CD14-positive monocyte (primary cell): ENCODE measurements around the gene RTBDN. TPM values are rescaled to one million over a fixed set of nuclear protein-coding genes. Genes with fewer than 3 reads are reported as not detected.
A peak's percentile ranks its signal among the peaks of the same experiment; 100 is the strongest.
"Not testable (repeated sequence)": the region's sequence is repeated elsewhere in the genome, so short reads cannot be mapped to it uniquely, and the experiment has no call there.

Experiments used
- DNase-seq, 3 donors: peaks; one replicate each; pipeline ENCODE4 v3.0.0-alpha.2; 2011 to 2022
- H2AFZ ChIP-seq: 2 replicates; pipeline ENCODE4 v1.6.0; 2012; ENCODE audit warnings: mild to moderate bottlenecking, low read depth, low read length, inconsistent platforms; ENCODE audit not compliant: insufficient read depth, poor library complexity, severe bottlenecking
- H3K27ac ChIP-seq, 2 donors: 1 replicate in 1 of 2; 2 replicates in 1 of 2; pipeline ENCODE4 v1.5.1; 2012 to 2013; ENCODE audit warnings: low read length in 2 of 2, control low read depth in 1 of 2, inconsistent platforms in 1 of 2, low read depth in 1 of 2, mild to moderate bottlenecking in 1 of 2
- H3K27me3 ChIP-seq, 2 donors: one replicate each; pipeline versions ENCODE4 v1.6.0 to v1.6.1; 2011 to 2013; ENCODE audit warnings: low read length in 2 of 2; ENCODE audit not compliant: control insufficient read depth in 2 of 2, insufficient read depth in 2 of 2
- H3K36me3 ChIP-seq, 2 donors: replicated peaks in 1 of 2; 1 replicate in 1 of 2; 2 replicates in 1 of 2; pipeline versions ENCODE4 v1.5.1 to v1.6.1; 2012 to 2013; ENCODE audit warnings: low read length in 2 of 2, control low read depth in 1 of 2, inconsistent platforms in 1 of 2, mild to moderate bottlenecking in 1 of 2; ENCODE audit not compliant: insufficient read depth in 2 of 2, control insufficient read depth in 1 of 2
- H3K4me1 ChIP-seq, 2 donors: 1 replicate in 1 of 2; 2 replicates in 1 of 2; pipeline versions ENCODE4 v1.5.1 to v1.6.1; 2012 to 2013; ENCODE audit warnings: low read length in 2 of 2, control low read depth in 1 of 2, inconsistent platforms in 1 of 2, mild to moderate bottlenecking in 1 of 2, moderate library complexity in 1 of 2; ENCODE audit not compliant: insufficient read depth in 2 of 2, control insufficient read depth in 1 of 2
- H3K4me2 ChIP-seq: replicated peaks from 2 replicates; pipeline ENCODE3; 2012; ENCODE audit warnings: low read length, moderate library complexity, mild to moderate bottlenecking; ENCODE audit not compliant: poor library complexity, severe bottlenecking; ENCODE audit errors: extremely low read depth
- H3K4me3 ChIP-seq, 3 experiments: fragments of 200-600 bp in 1 of 3; sonication (generic) in 1 of 3; replicated peaks in 1 of 3; 1 replicate in 2 of 3; 2 replicates in 1 of 3; pipeline ENCODE4 v1.5.1; 2011 to 2013; ENCODE audit warnings: low read length in 3 of 3, mild to moderate bottlenecking in 3 of 3, control low read depth in 2 of 3, low read depth in 2 of 3, inconsistent platforms in 1 of 3, moderate library complexity in 1 of 3
- H3K79me2 ChIP-seq: 2 replicates; pipeline ENCODE4 v1.6.0; 2012; ENCODE audit warnings: mild to moderate bottlenecking, control low read depth, inconsistent platforms, low read length, moderate library complexity; ENCODE audit not compliant: insufficient read depth
- H3K9ac ChIP-seq: 2 replicates; pipeline ENCODE4 v1.6.0; 2017; ENCODE audit warnings: low read length, mild to moderate bottlenecking; ENCODE audit not compliant: insufficient read depth, poor library complexity, severe bottlenecking
- H3K9me3 ChIP-seq, 2 donors: replicated peaks in 1 of 2; 1 replicate in 1 of 2; 2 replicates in 1 of 2; pipeline versions ENCODE4 v1.5.1 to v1.6.1; 2012 to 2013; ENCODE audit warnings: low read length in 2 of 2, control low read depth in 1 of 2; ENCODE audit not compliant: control insufficient read depth in 1 of 2, insufficient read depth in 1 of 2
- H4K20me1 ChIP-seq: 2 replicates; pipeline ENCODE4 v1.6.0; 2012; ENCODE audit warnings: mild to moderate bottlenecking, low read length, control low read depth, moderate library complexity; ENCODE audit not compliant: insufficient read depth
- H3K27ac Mint-ChIP-seq, 7 donors: one replicate each; pipeline ENCODE4 v1.8.0; 2020; ENCODE audit warnings: mild to moderate bottlenecking in 7 of 7, mixed read lengths in 7 of 7, moderate library complexity in 6 of 7, inconsistent platforms in 2 of 7
- H3K27me3 Mint-ChIP-seq, 3 donors: one replicate each; pipeline ENCODE4 v1.8.0; 2021 to 2022; ENCODE audit warnings: low read depth in 3 of 3, mild to moderate bottlenecking in 3 of 3, mixed read lengths in 3 of 3, moderate library complexity in 3 of 3, inconsistent platforms in 1 of 3
- H3K36me3 Mint-ChIP-seq, 2 donors: one replicate each; pipeline ENCODE4 v1.8.0; 2020; ENCODE audit warnings: mixed read lengths in 2 of 2, inconsistent platforms in 1 of 2, mild to moderate bottlenecking in 1 of 2
- H3K4me1 Mint-ChIP-seq: one replicate; pipeline ENCODE4 v1.8.0; 2020; ENCODE audit warnings: mild to moderate bottlenecking, mixed read lengths
- H3K4me3 Mint-ChIP-seq, 2 donors: one replicate each; pipeline ENCODE4 v1.8.0; 2020; ENCODE audit warnings: mild to moderate bottlenecking in 2 of 2, mixed read lengths in 2 of 2, moderate library complexity in 1 of 2
- H3K9me3 Mint-ChIP-seq, 7 donors: one replicate each; pipeline ENCODE4 v1.8.0; 2020 to 2022; ENCODE audit warnings: mixed read lengths in 7 of 7, mild to moderate bottlenecking in 6 of 7, moderate library complexity in 6 of 7, inconsistent platforms in 2 of 7
- CTCF ChIP-seq: fragments of 200-600 bp; IDR thresholded peaks from one replicate; pipeline ENCODE4 v1.8.0; 2022; ENCODE audit warnings: antibody characterized with exemption, mild to moderate bottlenecking
- WGBS: methylation state at CpG from one replicate; pipeline ENCODE4 v1.1.5; 2013; ENCODE audit warnings: missing lambda C conversion rate; ENCODE audit not compliant: insufficient coverage; 5-methylcytosine and 5-hydroxymethylcytosine counted together
- intact Hi-C, 2 donors: fragments of 100-400 bp; cut with micrococcal nuclease; formaldehyde crosslinking; loops; one replicate each; pipeline versions ENCODE4 v1.15.0 to v1.15.1; 2023
- polyA plus RNA-seq, 3 donors: library from polyadenylated mRNA; depleted of rRNA in 1 of 3; unstranded in 2 of 3; stranded (reverse) in 1 of 3; fragments of 300-500 nt in 2 of 3; fragments of >200 nt in 1 of 3; fragmentation: Illumina TruSeq in 2 of 3; gene quantifications; 1 replicate in 2 of 3; 2 replicates in 1 of 3; pipeline ENCODE4 v1.2.3, GENCODE V29; 2012 to 2021

RTBDN gene
- polyA plus RNA-seq, 3 donors = not detected

GRCh38 chr19:12847159-12848139 is 13.1 kb upstream of the RTBDN start:
- peak; percentile 99 for TF ChIP-seq CTCF
- 12% methylated on average over 63 of the region's 69 CpGs for WGBS

GRCh38 chr19:12846613-12847012 is 12.2 kb upstream of the RTBDN start:
- H3K36me3 ChIP-seq, H4K20me1 ChIP-seq, H3K4me3 ChIP-seq, H3K4me2 ChIP-seq, H3K27ac ChIP-seq, H3K79me2 ChIP-seq, DNase-seq, H3K9me3 Mint-ChIP-seq, H3K9ac ChIP-seq, H3K4me1 Mint-ChIP-seq, H3K36me3 Mint-ChIP-seq, H3K9me3 ChIP-seq: not testable (repeated sequence)
- Mint-ChIP-seq H3K4me3 (peak overlapping the region in 1 of 2 donors; percentile 29), H3K27ac (peak overlapping the region in 1 of 7 donors; percentile 31), H3K27me3 (peaks cover 35 to 60% (median 38%) of the 10 kb centered on the region in 3 donors)
- Histone ChIP-seq H3K4me1 (peaks cover 11 to 12% of the 10 kb centered on the region in 2 donors), H2AFZ (peak overlapping the region; percentile 80), H3K27me3 (peaks cover 4 to 30% of the 10 kb centered on the region in 2 donors)
- intact Hi-C loops = loop anchor here (2.0 to 5.0 kb wide), 4 partner anchors 49 to 84 kb away; no protein-coding TSS in a partner anchor
- 43% methylated on average over 2 of the region's 7 CpGs for WGBS

More at GRCh38 chr19:12847159-12848139, 13.1 kb upstream of the RTBDN start:
- no peaks in the 10 kb centered on the region for H3K36me3 ChIP-seq
- intact Hi-C loops = loop anchor here (2.0 to 5.0 kb wide), 4 partner anchors 50 to 85 kb away; no protein-coding TSS in a partner anchor
- peak; percentile 84 to 94 (median 86) for DNase-seq
- no peaks in the 10 kb centered on the region for H3K9me3 ChIP-seq
- peak overlapping the region; percentile 57 for H3K4me2 ChIP-seq
- H3K4me1 ChIP-seq = peaks cover 11 to 12% of the 10 kb centered on the region in 2 donors
- H3K4me3 ChIP-seq = peak overlapping the region in 1 of 3 experiments; percentile 42
- H4K20me1 ChIP-seq = no peaks in the 10 kb centered on the region
- Mint-ChIP-seq H3K27ac (peak overlapping the region in 4 of 7 donors; percentile 13 to 78 (median 55)), H3K4me1 (peaks cover 9% of the 10 kb centered on the region), H3K27me3 (peaks cover 30 to 53% (median 32%) of the 10 kb centered on the region in 3 donors), H3K36me3 (no peaks in the 10 kb centered on the region), H3K4me3 (peak overlapping the region; percentile 45 to 81), H3K9me3 (peaks cover 0 to 2% (median 0%) of the 10 kb centered on the region in 7 donors)
- no peaks in the 10 kb centered on the region for H3K79me2 ChIP-seq
- H3K27me3 ChIP-seq = peaks cover 0 to 25% of the 10 kb centered on the region in 2 donors
- H3K27ac ChIP-seq = no peak overlapping the region
- no peak overlapping the region for H3K9ac ChIP-seq
- H2AFZ ChIP-seq = peak overlapping the region; percentile 80
